H9 (cell line): ENCODE measurements around the gene RNF224. TPM values are rescaled to one million over a fixed set of nuclear protein-coding genes. Genes with fewer than 3 reads are reported as not detected.

ENCODE experiments used
- DNase-seq: peaks from one replicate; pipeline ENCODE4 v3.0.0-alpha.2; 2017
- H2AFZ ChIP-seq: one replicate; pipeline ENCODE4 v1.6.1; 2013; ENCODE audit warnings: mild to moderate bottlenecking, low read length, control low read depth, moderate library complexity
- H2AK5ac ChIP-seq: 2 replicates; pipeline ENCODE4 v1.6.1; 2013; ENCODE audit warnings: low read length, control low read depth, mixed read lengths; ENCODE audit not compliant: insufficient read length
- H2BK120ac ChIP-seq: one replicate; pipeline ENCODE4 v1.6.1; 2013; ENCODE audit warnings: low read depth, mild to moderate bottlenecking, low read length, control low read depth, inconsistent platforms; ENCODE audit not compliant: poor library complexity, severe bottlenecking
- H2BK12ac ChIP-seq: 2 replicates; pipeline ENCODE4 v1.6.1; 2013; ENCODE audit warnings: low read length, control low read depth, mixed read lengths, low read depth; ENCODE audit not compliant: insufficient read length
- H2BK15ac ChIP-seq: 2 replicates; pipeline ENCODE4 v1.6.1; 2013; ENCODE audit warnings: low read depth, low read length, control low read depth
- H2BK20ac ChIP-seq: one replicate; pipeline ENCODE4 v1.6.1; 2013; ENCODE audit warnings: low read depth, mild to moderate bottlenecking, low read length, control low read depth, inconsistent platforms; ENCODE audit not compliant: poor library complexity, severe bottlenecking
- H2BK5ac ChIP-seq: 2 replicates; pipeline ENCODE4 v1.6.1; 2013; ENCODE audit warnings: low read length, control low read depth, mixed read lengths; ENCODE audit not compliant: insufficient read length
- H3K14ac ChIP-seq: 2 replicates; pipeline ENCODE4 v1.6.1; 2013; ENCODE audit warnings: low read length, control low read depth; ENCODE audit not compliant: insufficient read depth
- H3K18ac ChIP-seq: 2 replicates; pipeline ENCODE4 v1.6.1; 2013; ENCODE audit warnings: low read depth, mild to moderate bottlenecking, mixed read lengths, low read length, control low read depth; ENCODE audit not compliant: insufficient read length
- H3K23ac ChIP-seq: 2 replicates; pipeline ENCODE4 v1.6.1; 2013; ENCODE audit warnings: low read length, control low read depth, mixed read lengths, low read depth; ENCODE audit not compliant: insufficient read length
- H3K23me2 ChIP-seq: 2 replicates; pipeline ENCODE4 v1.6.1; 2013; ENCODE audit warnings: low read depth, mild to moderate bottlenecking, mixed read lengths, low read length, control low read depth; ENCODE audit not compliant: insufficient read length, poor library complexity, severe bottlenecking
- H3K27ac ChIP-seq: 2 replicates; pipeline ENCODE4 v1.5.1; 2013; ENCODE audit warnings: low read length, control low read depth, mixed read lengths, low read depth; ENCODE audit not compliant: insufficient read length
- H3K27me3 ChIP-seq: 2 replicates; pipeline ENCODE4 v1.6.1; 2013; ENCODE audit warnings: low read length, control low read depth, inconsistent platforms; ENCODE audit not compliant: insufficient read depth
- H3K4ac ChIP-seq: 2 replicates; pipeline ENCODE4 v1.6.1; 2013; ENCODE audit warnings: low read depth, mild to moderate bottlenecking, control low read depth, inconsistent platforms, low read length, moderate library complexity
- H3K4me1 ChIP-seq: 2 replicates; pipeline ENCODE4 v1.6.1; 2013; ENCODE audit warnings: low read length, control low read depth, inconsistent platforms; ENCODE audit not compliant: insufficient read depth
- H3K4me2 ChIP-seq: 2 replicates; pipeline ENCODE4 v1.6.1; 2013; ENCODE audit warnings: low read length, control low read depth, mixed read lengths; ENCODE audit not compliant: insufficient read length, insufficient read depth
- H3K56ac ChIP-seq: 2 replicates; pipeline ENCODE4 v1.6.1; 2013; ENCODE audit warnings: low read depth, mild to moderate bottlenecking, mixed read lengths, low read length, control low read depth; ENCODE audit not compliant: insufficient read length
- H3K79me1 ChIP-seq: 2 replicates; pipeline ENCODE4 v1.6.1; 2013; ENCODE audit warnings: low read depth, mild to moderate bottlenecking, moderate library complexity, low read length, control low read depth, inconsistent platforms; ENCODE audit not compliant: insufficient read depth, poor library complexity, severe bottlenecking
- H3K79me2 ChIP-seq: 2 replicates; pipeline ENCODE4 v1.6.1; 2013; ENCODE audit warnings: low read length, control low read depth, inconsistent platforms; ENCODE audit not compliant: insufficient read depth
- H3K9ac ChIP-seq: 2 replicates; pipeline ENCODE4 v1.6.1; 2013; ENCODE audit warnings: low read length, control low read depth, mixed read lengths; ENCODE audit not compliant: insufficient read length; ENCODE audit errors: extremely low read depth
- H3K9me3 ChIP-seq: one replicate; pipeline ENCODE4 v1.6.1; 2013; ENCODE audit warnings: low read depth, low read length, inconsistent platforms; ENCODE audit not compliant: control insufficient read depth
- H3T11ph ChIP-seq: one replicate; pipeline ENCODE4 v1.6.1; 2013; ENCODE audit warnings: mild to moderate bottlenecking, low read length, control low read depth, inconsistent platforms
- H4K20me1 ChIP-seq: one replicate; pipeline ENCODE4 v1.6.1; 2013; ENCODE audit not compliant: control insufficient read depth, insufficient read length, insufficient read depth
- H4K5ac ChIP-seq: 2 replicates; pipeline ENCODE4 v1.6.1; 2013; ENCODE audit warnings: low read depth, mild to moderate bottlenecking, mixed read lengths, low read length, control low read depth; ENCODE audit not compliant: insufficient read length
- H4K8ac ChIP-seq: replicated peaks from 2 replicates; pipeline ENCODE4 v1.6.1; 2013; ENCODE audit warnings: low read length, control low read depth, mixed read lengths, low read depth; ENCODE audit not compliant: insufficient read length
- H4K91ac ChIP-seq: 2 replicates; pipeline ENCODE4 v1.6.1; 2013; ENCODE audit warnings: low read depth, mild to moderate bottlenecking, moderate library complexity, mixed read lengths, low read length, control low read depth; ENCODE audit not compliant: insufficient read length
- H3K27ac Mint-ChIP-seq, 3 experiments: 2 replicates in 2 of 3; 3 replicates in 1 of 3; pipeline ENCODE4 v1.8.0; 2020 to 2021; ENCODE audit warnings: mixed read lengths in 3 of 3, mild to moderate bottlenecking in 1 of 3, moderate library complexity in 1 of 3
- H3K27me3 Mint-ChIP-seq: 2 replicates; pipeline ENCODE4 v1.8.0; 2021; ENCODE audit warnings: low read depth, mild to moderate bottlenecking, moderate library complexity, mixed read lengths
- H3K36me3 Mint-ChIP-seq, 3 experiments: 2 replicates in 2 of 3; 3 replicates in 1 of 3; pipeline ENCODE4 v1.8.0; 2020 to 2021; ENCODE audit warnings: low read depth in 3 of 3, mixed read lengths in 3 of 3; ENCODE audit not compliant: insufficient read depth in 1 of 3
- H3K4me1 Mint-ChIP-seq, 2 experiments: 2 replicates each; pipeline ENCODE4 v1.8.0; 2020; ENCODE audit warnings: mixed read lengths in 2 of 2
- H3K4me3 Mint-ChIP-seq, 2 experiments: 2 replicates in 1 of 2; 3 replicates in 1 of 2; pipeline ENCODE4 v1.8.0; 2020 to 2021; ENCODE audit warnings: mild to moderate bottlenecking in 2 of 2, mixed read lengths in 2 of 2, moderate library complexity in 1 of 2
- H3K9me3 Mint-ChIP-seq, 2 experiments: 2 replicates in 1 of 2; 3 replicates in 1 of 2; pipeline ENCODE4 v1.8.0; 2020; ENCODE audit warnings: mild to moderate bottlenecking in 2 of 2, mixed read lengths in 2 of 2, moderate library complexity in 1 of 2
- CTCF ChIP-seq: fragments of 200-600 bp; sonication (generic); conservative IDR thresholded peaks from 3 replicates; pipeline ENCODE4 v1.8.0; 2021; ENCODE audit warnings: antibody characterized with exemption, mild to moderate bottlenecking
- WGBS: extraction: QIAGEN DNeasy Blood & Tissue Kit; methylation state at CpG from one replicate; pipeline ENCODE4 v1.1.7; 2013; ENCODE audit warnings: missing lambda C conversion rate, low lambda C conversion rate, mixed read lengths; ENCODE audit not compliant: insufficient read length; ENCODE audit errors: extremely low coverage; 5-methylcytosine and 5-hydroxymethylcytosine counted together
- total RNA-seq: library from RNA; stranded (reverse); gene quantifications from 2 replicates; pipeline ENCODE4 v1.2.1, GENCODE V29; 2021

Gene RNF224
- total RNA-seq, 1 experiment from 2014 or later, result 0.15 TPM

GRCh38 chr9:137194388-137194787 lies 32.9 kb upstream of the RNF224 start:
- Histone ChIP-seq H2AFZ (no peak overlapping the region), H2BK15ac (no peak overlapping the region), H2BK5ac (no peak overlapping the region), H3K18ac (no peak overlapping the region), H3K79me2 (0 out of 2 replicates have a peak, but pooled peaks cover 2% of the 10 kb centered on the region), H3K79me1 (peaks cover 3% of the 10 kb centered on the region), H3K4ac (no peak overlapping the region), H3K27ac (no peak overlapping the region), H2AK5ac (no peak overlapping the region), H3K4me1 (peaks cover 4% of the 10 kb centered on the region; the same call in 1 of the 2 replicates), H4K5ac (no peak overlapping the region), H4K20me1 (no peaks in the 10 kb centered on the region), H4K91ac (no peak overlapping the region), H3K14ac (no peak overlapping the region; the same call in 1 of the 2 replicates), H2BK20ac (no peak overlapping the region), H3K23me2 (peaks cover 2% of the 10 kb centered on the region), H3K56ac (no peak overlapping the region), H3K23ac (no peak overlapping the region), H4K8ac (no peak overlapping the region), H3K4me2 (no peak overlapping the region), H3K9ac (no peak overlapping the region), H2BK120ac (no peak overlapping the region), H2BK12ac (no peak overlapping the region), H3K27me3 (no peaks in the 10 kb centered on the region), H3K9me3 (no peaks in the 10 kb centered on the region), H3T11ph (no peak overlapping the region)
- Mint-ChIP-seq H3K27me3 (no peaks in the 10 kb centered on the region), H3K27ac (no peak overlapping the region), H3K36me3 (peaks cover 5 to 15% (median 11%) of the 10 kb centered on the region in 3 experiments; a peak in 5 of 7 replicates), H3K4me3 (no peak overlapping the region), H3K9me3 (no peaks in the 10 kb centered on the region), H3K4me1 (peaks cover 8 to 17% of the 10 kb centered on the region in 2 experiments)
- no peak for TF ChIP-seq CTCF
- WGBS, result no CpG with 5 or more reads among the region's 16 CpGs
- DNase-seq, result no peak
